Prostate gland (tissue), 2 donors: ENCODE results near the gene TAF4. TPM values are rescaled to one million over a fixed set of nuclear protein-coding genes. Genes with fewer than 3 reads are reported as not detected.

ENCODE experiments used
- DNase-seq: peaks from one replicate; pipeline ENCODE4 v3.0.0-alpha.2; 2019; ENCODE audit warnings: low spot score
- H3K27ac ChIP-seq, 2 donors: fragments of 200-600 bp; sonication (generic); 2 replicates each; pipeline ENCODE4 v1.5.1; 2017 to 2019
- H3K27me3 ChIP-seq: fragments of 200-600 bp; sonication (generic); replicated peaks from 2 replicates; pipeline ENCODE4 v1.5.1; 2019; ENCODE audit not compliant: insufficient read depth
- H3K36me3 ChIP-seq, 2 donors: fragments of 200-600 bp; sonication (generic); 1 replicate in 1 of 2; 2 replicates in 1 of 2; pipeline versions ENCODE4 v1.5.1 to v1.8.1; 2017 to 2019
- H3K4me1 ChIP-seq: fragments of 200-600 bp; sonication (generic); replicated peaks from 2 replicates; pipeline ENCODE4 v1.5.1; 2019
- H3K4me3 ChIP-seq, 2 donors: fragments of 200-600 bp; sonication (generic); 2 replicates each; pipeline ENCODE4 v1.5.1; 2017 to 2019
- H3K9me3 ChIP-seq: fragments of 200-600 bp; sonication (generic); 2 replicates; pipeline ENCODE4 v1.5.1; 2017
- CTCF ChIP-seq, 4 experiments: fragments of 200-600 bp in 2 of 4; fragments of 450-650 bp in 2 of 4; sonication (generic) in 2 of 4; IDR thresholded peaks; 1 replicate in 3 of 4; 2 replicates in 1 of 4; pipeline ENCODE4 v1.5.1; 2016 to 2019; ENCODE audit warnings: antibody characterized with exemption in 4 of 4, mild to moderate bottlenecking in 2 of 4, moderate library complexity in 2 of 4
- POLR2A ChIP-seq: fragments of 450-650 bp; IDR thresholded peaks from one replicate; pipeline ENCODE4 v1.6.1; 2016; ENCODE audit warnings: antibody characterized with exemption, mild to moderate bottlenecking
- POLR2AphosphoS5 ChIP-seq: sonication (generic); formaldehyde crosslinking; IDR thresholded peaks from one replicate; pipeline ENCODE4 v1.6.1; 2017; ENCODE audit warnings: antibody characterized with exemption
- WGBS: methylation state at CpG from one replicate; pipeline ENCODE4 v1.1.5; 2018; 5-methylcytosine and 5-hydroxymethylcytosine counted together
- intact Hi-C: fragments of 100-400 bp; cut with DNase I; formaldehyde crosslinking; loops from one replicate; pipeline ENCODE4 v1.14.2; 2022
- total RNA-seq, 2 donors: library from RNA; depleted of rRNA; stranded (reverse); fragments of >200 nt; gene quantifications; one replicate each; pipeline ENCODE4 v1.1.0, GENCODE V29; 2016

The TAF4 gene
- total RNA-seq, 2 donors from 2014 or later: 19.9 to 57.1 TPM

GRCh38 chr20:61997372-61997771 is 68.3 kb downstream of the TAF4 start:
- intact Hi-C loops: no loop called here

DNA sequence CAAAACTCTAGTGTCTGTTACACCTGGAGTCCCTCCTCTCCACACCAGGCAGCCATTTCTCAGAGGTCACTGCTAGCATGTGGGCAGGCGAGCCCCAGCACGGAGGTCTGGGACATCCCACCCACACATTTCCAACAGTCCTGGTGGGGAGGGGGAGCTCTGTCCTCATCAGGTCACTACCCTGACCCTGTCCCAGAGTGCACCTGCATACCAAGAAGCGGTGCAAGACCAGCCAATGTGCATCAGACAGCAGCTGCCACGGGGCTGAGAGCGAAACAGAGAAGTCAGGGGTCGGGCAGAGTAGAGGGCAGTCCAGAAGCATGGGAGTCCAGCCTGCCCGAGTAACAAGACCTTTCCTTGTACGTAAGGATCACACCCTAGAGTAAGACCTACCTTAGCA is 71.1 kb downstream of the TAF4 start:
- intact Hi-C loops: no loop called here
- DNase-seq: no peak
- Histone ChIP-seq H3K27me3 (no peaks in the 10 kb centered on the region), H3K36me3 (no peaks in the 10 kb centered on the region), H3K4me3 (no peak overlapping the region), H3K9me3 (no peaks in the 10 kb centered on the region), H3K27ac (no peak overlapping the region), H3K4me1 (no peaks in the 10 kb centered on the region)
- TF ChIP-seq CTCF (IDR thresholded peaks at IDR 0.05) (no peak), POLR2A (no peak), POLR2AphosphoS5 (no peak)
- over 99% methylated on average over 8 of the region's 8 CpGs for WGBS

More at GRCh38 chr20:61997372-61997771, 68.3 kb downstream of the TAF4 start:
- no peaks in the 10 kb centered on the region for H3K9me3 ChIP-seq
- no peak overlapping the region for H3K27ac ChIP-seq
- TF ChIP-seq POLR2AphosphoS5 (no peak), POLR2A (no peak), CTCF (IDR thresholded peaks at IDR 0.05) (no peak)
- no peaks in the 10 kb centered on the region for H3K27me3 ChIP-seq
- WGBS: 81% methylated on average over 10 of the region's 10 CpGs
- no peaks in the 10 kb centered on the region for H3K4me1 ChIP-seq
- H3K36me3 ChIP-seq: peaks cover 0 to 11% of the 10 kb centered on the region in 2 donors
- no peak for DNase-seq
- no peak overlapping the region for H3K4me3 ChIP-seq

- Histone ChIP-seq H3K4me3 (no peak overlapping the region), H3K27ac (no peak overlapping the region), H3K36me3 (no peaks in the 10 kb centered on the region), H3K27me3 (no peaks in the 10 kb centered on the region), H3K4me1 (no peaks in the 10 kb centered on the region), H3K9me3 (no peaks in the 10 kb centered on the region)
- DNase-seq: no peak
- intact Hi-C loops: no loop called here
- WGBS: 97% methylated on average over 15 of the region's 15 CpGs
- TF ChIP-seq CTCF (IDR thresholded peaks at IDR 0.05) (no peak), POLR2AphosphoS5 (no peak), POLR2A (no peak)
Observed at GRCh38 chr20:61993058-61993457, 72.6 kb downstream of the TAF4 start.

DNA sequence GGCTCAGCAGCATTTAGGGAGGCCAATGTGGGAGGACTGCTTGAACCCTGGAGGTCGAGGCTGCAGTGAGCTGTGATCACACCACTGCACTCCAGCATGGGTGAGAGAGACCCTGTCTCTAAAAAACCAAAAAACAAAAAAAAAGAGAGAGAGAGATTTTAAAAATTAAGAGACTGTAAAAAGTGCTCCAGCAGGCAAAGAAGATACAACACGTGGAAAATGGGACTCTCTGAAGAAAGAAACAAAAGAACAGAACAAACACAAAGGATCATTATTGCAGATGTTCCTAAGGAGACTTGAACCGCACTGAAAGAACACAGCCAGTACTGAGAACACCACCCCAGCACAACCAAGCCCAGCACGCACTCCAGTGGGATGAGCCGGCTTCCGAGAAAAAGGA is 74.2 kb downstream of the TAF4 start:
- no peaks in the 10 kb centered on the region for H3K9me3 ChIP-seq
- DNase-seq: no peak
- H3K27me3 ChIP-seq: no peaks in the 10 kb centered on the region
- no peak for TF ChIP-seq POLR2A
- no peak for TF ChIP-seq POLR2AphosphoS5
- no peak for TF ChIP-seq CTCF (IDR thresholded peaks at IDR 0.05)
- no peak overlapping the region for H3K4me3 ChIP-seq
- no peaks in the 10 kb centered on the region for H3K4me1 ChIP-seq
- H3K36me3 ChIP-seq: no peaks in the 10 kb centered on the region
- 98% methylated on average over 6 of the region's 6 CpGs for WGBS
- intact Hi-C loops: no loop called here
- no peak overlapping the region for H3K27ac ChIP-seq

GRCh38 chr20:61990484-61990883 is 75.2 kb downstream of the TAF4 start:
- H3K27ac ChIP-seq: no peak overlapping the region
- H3K9me3 ChIP-seq: no peaks in the 10 kb centered on the region
- H3K36me3 ChIP-seq: no peaks in the 10 kb centered on the region
- DNase-seq: no peak
- WGBS: 88% methylated on average over 11 of the region's 11 CpGs
- no peak overlapping the region for H3K4me3 ChIP-seq
- H3K27me3 ChIP-seq: no peaks in the 10 kb centered on the region
- intact Hi-C loops: no loop called here
- TF ChIP-seq POLR2A: no peak
- TF ChIP-seq CTCF (IDR thresholded peaks at IDR 0.05): no peak
- TF ChIP-seq POLR2AphosphoS5: no peak
- no peaks in the 10 kb centered on the region for H3K4me1 ChIP-seq
